ENCODE results near the gene TLE3. TPM values are rescaled to one million over a fixed set of nuclear protein-coding genes. Genes with fewer than 3 reads are reported as not detected.

Gene TLE3
- polyA plus RNA-seq, 1 donor (not counting 4 experiments of a cell fraction or from before 2014, with no cell fraction given) = 8.3 TPM

DNA sequence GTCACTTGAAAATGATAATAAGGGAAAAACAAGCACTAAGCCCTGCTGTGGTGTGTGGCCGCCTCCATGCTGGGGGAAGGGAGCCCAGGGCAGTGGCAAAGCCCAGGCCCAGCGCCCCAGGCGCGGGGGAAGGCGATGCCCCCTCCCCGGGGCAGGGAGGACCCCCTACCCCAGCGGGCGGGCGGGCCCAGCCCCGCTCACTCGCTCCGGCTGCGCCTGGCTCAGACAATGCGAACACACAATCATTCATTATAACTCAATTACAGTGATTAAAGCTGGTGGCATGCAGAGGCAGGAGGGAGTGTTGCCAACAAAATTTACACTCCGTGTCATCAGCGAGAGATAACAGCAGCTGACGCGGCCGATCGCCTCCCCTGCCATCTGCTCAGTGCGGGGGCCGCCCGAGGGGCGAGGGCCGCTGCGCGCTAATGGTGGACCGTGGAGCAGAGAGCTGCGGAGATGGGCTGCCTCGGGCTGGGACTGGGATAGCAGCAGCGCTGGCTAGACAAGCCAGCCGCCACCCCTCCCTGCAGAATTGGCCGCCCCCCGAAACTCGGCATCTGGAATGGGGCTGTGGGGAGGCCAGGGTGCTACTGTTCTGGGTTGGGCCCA, 64.1 kb downstream of the TLE3 start:
- Histone ChIP-seq H3K36me3 (ENCODE audit: control insufficient read depth in 2 of 2, extremely low read depth in 1 of 2, insufficient read depth in 2 of 2, low read length in 2 of 2) (no peaks in the 10 kb centered on the region), H2AFZ (ENCODE audit: control insufficient read depth, low read length) (no peak overlapping the region), H4K20me1 (ENCODE audit: control insufficient read depth, extremely low read depth, insufficient read depth, low read length) (no peaks in the 10 kb centered on the region), H3K27me3 (ENCODE audit: control insufficient read depth, extremely low read depth, insufficient read depth, low read length) (peaks cover 57% of the 10 kb centered on the region), H3K9me1 (ENCODE audit: control insufficient read depth, extremely low read depth, insufficient read depth, low read length) (no peaks in the 10 kb centered on the region), H3K4me1 (ENCODE audit: control insufficient read depth, extremely low read depth, insufficient read depth, low read length) (peaks cover 14% of the 10 kb centered on the region), H3K79me2 (ENCODE audit: control insufficient read depth, insufficient read depth, low read length) (no peaks in the 10 kb centered on the region), H3K27ac (ENCODE audit: control insufficient read depth, insufficient read depth, low read length) (peak overlapping the region; percentile 27), H3K9ac (ENCODE audit: control insufficient read depth, extremely low read depth, insufficient read depth, low read length) (peak overlapping the region; percentile 74), H3K9me3 (ENCODE audit: control insufficient read depth, low read depth, low read length) (no peaks in the 10 kb centered on the region), H3K4me3 (ENCODE audit: control insufficient read depth in 2 of 3, extremely low read depth in 1 of 3, insufficient read depth in 2 of 3, low read depth in 1 of 3, low read length in 3 of 3) (peak overlapping the region in 1 of 3 experiments; percentile 52), H3K4me2 (ENCODE audit: control insufficient read depth, extremely low read depth, insufficient read depth, low read depth, low read length) (peak overlapping the region; percentile 87)
- no peak for FAIRE-seq
- dilution Hi-C loops (cut with MboI; ENCODE audit: extremely low pct_ligation_motif_present, low sequenced_read_pairs) = no loop called here
- no peak for DNase-seq (ENCODE audit: low read depth, low spot score)
- no peak for TF ChIP-seq EZH2 (IDR thresholded peaks at IDR 0.05; ENCODE audit: low read length)
- TF ChIP-seq, protein P1, sequence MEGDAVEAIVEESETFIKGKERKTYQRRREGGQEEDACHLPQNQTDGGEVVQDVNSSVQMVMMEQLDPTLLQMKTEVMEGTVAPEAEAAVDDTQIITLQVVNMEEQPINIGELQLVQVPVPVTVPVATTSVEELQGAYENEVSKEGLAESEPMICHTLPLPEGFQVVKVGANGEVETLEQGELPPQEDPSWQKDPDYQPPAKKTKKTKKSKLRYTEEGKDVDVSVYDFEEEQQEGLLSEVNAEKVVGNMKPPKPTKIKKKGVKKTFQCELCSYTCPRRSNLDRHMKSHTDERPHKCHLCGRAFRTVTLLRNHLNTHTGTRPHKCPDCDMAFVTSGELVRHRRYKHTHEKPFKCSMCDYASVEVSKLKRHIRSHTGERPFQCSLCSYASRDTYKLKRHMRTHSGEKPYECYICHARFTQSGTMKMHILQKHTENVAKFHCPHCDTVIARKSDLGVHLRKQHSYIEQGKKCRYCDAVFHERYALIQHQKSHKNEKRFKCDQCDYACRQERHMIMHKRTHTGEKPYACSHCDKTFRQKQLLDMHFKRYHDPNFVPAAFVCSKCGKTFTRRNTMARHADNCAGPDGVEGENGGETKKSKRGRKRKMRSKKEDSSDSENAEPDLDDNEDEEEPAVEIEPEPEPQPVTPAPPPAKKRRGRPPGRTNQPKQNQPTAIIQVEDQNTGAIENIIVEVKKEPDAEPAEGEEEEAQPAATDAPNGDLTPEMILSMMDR (optimal IDR thresholded peaks at IDR 0.05 in 1 of 3, IDR thresholded peaks at IDR 0.05 in 1 of 3, conservative IDR thresholded peaks at IDR 0.05 in 1 of 3; ENCODE audit: extremely low read depth in 1 of 3, insufficient read depth in 2 of 3, low read length in 3 of 3) = no peak

- H3K79me2 ChIP-seq (ENCODE audit: control insufficient read depth, insufficient read depth, low read length) = no peaks in the 10 kb centered on the region
- no peak overlapping the region for H2AFZ ChIP-seq (ENCODE audit: control insufficient read depth, low read length)
- no peak for TF ChIP-seq EZH2 (IDR thresholded peaks at IDR 0.05; ENCODE audit: low read length)
- TF ChIP-seq, protein P1 (optimal IDR thresholded peaks at IDR 0.05 in 1 of 3, IDR thresholded peaks at IDR 0.05 in 1 of 3, conservative IDR thresholded peaks at IDR 0.05 in 1 of 3; ENCODE audit: extremely low read depth in 1 of 3, insufficient read depth in 2 of 3, low read length in 3 of 3) = no peak
- FAIRE-seq (no peak), DNase-seq (ENCODE audit: low read depth, low spot score) (no peak)
- peak overlapping the region; percentile 74 for H3K9ac ChIP-seq (ENCODE audit: control insufficient read depth, extremely low read depth, insufficient read depth, low read length)
- H3K9me1 ChIP-seq (ENCODE audit: control insufficient read depth, extremely low read depth, insufficient read depth, low read length) = no peaks in the 10 kb centered on the region
- no peaks in the 10 kb centered on the region for H3K36me3 ChIP-seq (ENCODE audit: control insufficient read depth in 2 of 2, extremely low read depth in 1 of 2, insufficient read depth in 2 of 2, low read length in 2 of 2)
- H3K4me3 ChIP-seq (ENCODE audit: control insufficient read depth in 2 of 3, extremely low read depth in 1 of 3, insufficient read depth in 2 of 3, low read depth in 1 of 3, low read length in 3 of 3) = peak overlapping the region in 1 of 3 experiments; percentile 52
- dilution Hi-C loops (cut with MboI; ENCODE audit: extremely low pct_ligation_motif_present, low sequenced_read_pairs) = no loop called here
- H3K4me1 ChIP-seq (ENCODE audit: control insufficient read depth, extremely low read depth, insufficient read depth, low read length) = peaks cover 14% of the 10 kb centered on the region
- H4K20me1 ChIP-seq (ENCODE audit: control insufficient read depth, extremely low read depth, insufficient read depth, low read length) = no peaks in the 10 kb centered on the region
- peak overlapping the region; percentile 27 for H3K27ac ChIP-seq (ENCODE audit: control insufficient read depth, insufficient read depth, low read length)
- H3K27me3 ChIP-seq (ENCODE audit: control insufficient read depth, extremely low read depth, insufficient read depth, low read length) = peaks cover 59% of the 10 kb centered on the region
- H3K9me3 ChIP-seq (ENCODE audit: control insufficient read depth, low read depth, low read length) = no peaks in the 10 kb centered on the region
- H3K4me2 ChIP-seq (ENCODE audit: control insufficient read depth, extremely low read depth, insufficient read depth, low read depth, low read length) = peak overlapping the region; percentile 87
These were observed 64.6 kb downstream of the TLE3 start for GRCh38 chr15:70033109-70033508.
